Thymus (tissue), 11 donors: ENCODE measurements around the gene ABCG2. TPM values are rescaled to one million over a fixed set of nuclear protein-coding genes. Genes with fewer than 3 reads are reported as not detected.
"Not testable (repeated sequence)": the region's sequence is repeated elsewhere in the genome, so short reads cannot be mapped to it uniquely, and the experiment has no call there.

Experiments used
- DNase-seq, 9 donors: peaks; one replicate each; pipeline ENCODE4 v3.0.0-alpha.2; 2013; ENCODE audit warnings: low spot score in 9 of 9, low read depth in 6 of 9, missing footprints in 1 of 9
- H3K27ac ChIP-seq, 2 donors: one replicate each; pipeline ENCODE4 v1.5.1; 2013; ENCODE audit warnings: control low read depth in 1 of 2, low read depth in 1 of 2, low read length in 1 of 2, mild to moderate bottlenecking in 1 of 2, moderate library complexity in 1 of 2
- H3K27me3 ChIP-seq, 2 donors: one replicate each; pipeline ENCODE4 v1.5.1; 2013; ENCODE audit warnings: low read length in 1 of 2; ENCODE audit not compliant: control insufficient read depth in 2 of 2, insufficient read depth in 1 of 2
- H3K36me3 ChIP-seq, 2 donors: one replicate each; pipeline ENCODE4 v1.5.1; 2013; ENCODE audit warnings: low read length in 1 of 2, mild to moderate bottlenecking in 1 of 2, moderate library complexity in 1 of 2; ENCODE audit not compliant: control insufficient read depth in 2 of 2, insufficient read depth in 2 of 2
- H3K4me1 ChIP-seq, 2 donors: one replicate each; pipeline ENCODE4 v1.5.1; 2013; ENCODE audit warnings: low read length in 2 of 2; ENCODE audit not compliant: control insufficient read depth in 2 of 2, insufficient read depth in 2 of 2
- H3K4me3 ChIP-seq, 2 donors: one replicate each; pipeline ENCODE4 v1.5.1; 2013; ENCODE audit warnings: low read length in 2 of 2, control low read depth in 1 of 2, mild to moderate bottlenecking in 1 of 2
- H3K9me3 ChIP-seq, 2 donors: one replicate each; pipeline ENCODE4 v1.5.1; 2013; ENCODE audit warnings: low read length in 1 of 2, mild to moderate bottlenecking in 1 of 2; ENCODE audit not compliant: control insufficient read depth in 2 of 2, insufficient read depth in 1 of 2
- WGBS: extraction: QIAGEN DNeasy Blood & Tissue Kit; methylation state at CpG from one replicate; pipeline ENCODE4 v1.1.7; 2013; 5-methylcytosine and 5-hydroxymethylcytosine counted together
- polyA plus RNA-seq: library from polyadenylated mRNA; stranded (reverse); fragments of 200-250 nt; gene quantifications from one replicate; pipeline ENCODE4 v1.2.3, GENCODE V29; 2013
- total RNA-seq: library from RNA; stranded (reverse); fragments of 120-200 nt; gene quantifications from one replicate; pipeline ENCODE4 v1.2.4, GENCODE V29; 2013
- donor health status: healthy.

The ABCG2 gene
- total and polyA plus RNA-seq, 2 donors = 0.59 to 1.4 TPM

DNA sequence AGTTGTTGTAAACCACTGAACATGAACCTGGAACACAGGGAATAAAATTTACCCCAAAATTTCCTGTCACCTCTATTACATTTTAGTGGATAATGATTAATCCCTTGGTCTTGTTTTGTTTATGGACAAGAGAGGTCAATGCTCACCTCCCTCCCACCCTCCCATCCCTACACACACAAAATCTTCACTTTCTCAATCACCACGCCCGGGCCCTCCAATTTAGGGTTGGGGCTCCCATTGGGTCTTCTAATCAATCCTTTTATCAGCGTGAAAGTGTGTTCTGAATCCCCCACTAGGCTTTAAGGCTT, 23.1 kb downstream of the ABCG2 start:
- WGBS = 95% methylated on average over 3 of the region's 3 CpGs

DNA sequence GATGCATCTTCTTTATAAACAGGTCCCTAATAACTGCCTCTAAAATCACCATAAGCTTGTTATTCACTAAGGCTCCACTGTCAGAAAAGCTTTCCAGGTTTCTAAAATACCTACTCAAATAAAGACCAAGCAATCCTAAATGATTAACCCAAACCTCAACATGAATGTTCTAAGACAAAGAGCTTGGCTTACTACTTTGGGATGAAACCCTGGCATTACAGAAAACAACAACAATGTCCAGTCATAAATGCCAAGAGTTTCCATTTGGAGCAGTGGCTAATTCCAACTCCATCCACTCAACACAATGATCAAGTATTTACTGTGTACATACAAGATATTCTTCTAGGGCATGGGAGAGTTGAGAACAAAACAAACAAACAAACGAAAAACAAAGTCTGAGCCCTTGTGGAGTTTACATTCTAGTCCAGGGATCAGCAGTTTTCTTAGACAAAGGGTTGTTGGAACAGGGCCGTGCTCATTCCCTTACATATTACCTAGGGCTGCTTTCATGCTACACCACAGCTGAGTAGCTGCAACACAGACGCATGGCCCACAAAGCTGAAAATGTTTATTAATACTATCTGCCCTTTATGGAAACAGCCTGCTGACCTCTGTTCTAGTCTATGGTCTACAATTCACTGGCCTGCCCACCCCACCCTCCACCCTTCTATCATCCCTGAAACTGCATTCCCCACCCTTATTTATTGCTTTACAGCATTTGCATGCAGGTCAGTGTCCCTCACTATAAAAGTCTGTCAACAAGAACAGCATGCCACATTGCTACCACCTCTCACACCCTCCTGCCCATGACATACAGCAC, 23.7 kb downstream of the ABCG2 start:
- no peaks in the 10 kb centered on the region for H3K4me1 ChIP-seq
- no peak for DNase-seq
- H3K27ac ChIP-seq = no peak overlapping the region
- no peaks in the 10 kb centered on the region for H3K36me3 ChIP-seq
- H3K27me3 ChIP-seq = no peaks in the 10 kb centered on the region
- WGBS = 93% methylated on average over 3 of the region's 3 CpGs
- H3K4me3 ChIP-seq = no peak overlapping the region
- no peaks in the 10 kb centered on the region for H3K9me3 ChIP-seq

More for the DNA sequence above, 23.1 kb downstream of the ABCG2 start:
- Histone ChIP-seq H3K4me3 (no peak overlapping the region), H3K9me3 (no peaks in the 10 kb centered on the region), H3K4me1 (no peaks in the 10 kb centered on the region), H3K27me3 (no peaks in the 10 kb centered on the region), H3K27ac (no peak overlapping the region), H3K36me3 (no peaks in the 10 kb centered on the region)
- no peak for DNase-seq

DNA sequence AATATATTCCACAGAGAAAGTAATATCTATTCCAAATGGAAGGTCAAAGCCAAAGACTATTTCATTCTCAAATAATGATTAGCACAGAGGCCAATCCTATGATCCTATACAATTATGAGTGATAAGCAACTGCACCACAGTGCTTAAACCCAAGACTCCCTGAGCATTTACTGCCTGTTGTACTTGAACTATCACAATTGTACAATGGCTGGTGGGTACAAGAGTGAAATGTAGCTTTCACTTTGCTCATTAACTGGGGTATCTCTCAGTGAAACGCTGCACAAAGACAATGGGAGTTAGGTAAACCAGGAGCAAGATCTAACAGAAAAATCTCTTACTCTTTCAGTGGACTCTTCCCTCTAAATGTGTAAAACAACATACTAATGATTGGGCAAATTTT, 24.3 kb downstream of the ABCG2 start:
- DNase-seq = no peak
- no peaks in the 10 kb centered on the region for H3K27me3 ChIP-seq
- 94% methylated on average over 1 of the region's 1 CpG for WGBS
- no peak overlapping the region for H3K27ac ChIP-seq
- no peaks in the 10 kb centered on the region for H3K4me1 ChIP-seq
- no peaks in the 10 kb centered on the region for H3K36me3 ChIP-seq
- H3K9me3 ChIP-seq = no peaks in the 10 kb centered on the region
- no peak overlapping the region for H3K4me3 ChIP-seq

DNA sequence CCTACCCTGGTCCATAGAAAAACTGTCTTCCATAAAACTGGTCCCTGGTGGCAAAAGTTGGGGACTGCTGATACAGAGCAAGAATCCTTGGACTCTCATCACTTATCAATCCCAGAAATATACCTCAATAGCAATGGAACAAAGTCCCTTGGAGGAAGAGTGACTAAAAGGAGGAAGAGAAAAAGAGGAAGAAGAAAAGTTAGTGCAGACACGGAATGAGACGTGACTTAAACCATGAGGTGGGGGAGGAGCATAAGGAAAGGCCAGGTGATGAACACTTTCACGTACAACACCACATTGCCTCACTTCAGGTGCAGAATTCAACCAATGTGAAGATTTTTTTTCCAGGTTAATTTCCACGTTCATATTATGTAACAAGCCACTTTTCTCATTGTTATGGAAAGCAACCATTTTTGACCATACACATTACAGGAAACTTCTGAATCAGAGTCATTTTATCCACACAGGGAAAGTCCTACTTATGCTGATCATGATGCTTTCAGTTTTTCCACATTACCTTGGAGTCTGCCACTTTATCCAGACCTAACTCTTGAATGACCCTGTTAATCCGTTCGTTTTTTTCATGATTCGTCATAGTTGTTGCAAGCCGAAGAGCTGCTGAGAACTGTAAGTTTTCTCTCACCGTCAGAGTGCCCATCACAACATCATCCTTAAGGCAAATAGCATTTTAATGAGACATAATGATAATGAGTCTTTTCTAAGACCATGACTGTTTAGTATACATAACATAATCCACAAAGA, 27.7 kb downstream of the ABCG2 start:
- Histone ChIP-seq H3K9me3 (no peaks in the 10 kb centered on the region), H3K27ac (no peak overlapping the region), H3K4me3 (no peak overlapping the region), H3K36me3 (no peaks in the 10 kb centered on the region), H3K27me3 (no peaks in the 10 kb centered on the region), H3K4me1 (no peaks in the 10 kb centered on the region)
- WGBS = 91% methylated on average over 9 of the region's 9 CpGs
- DNase-seq = no peak

DNA sequence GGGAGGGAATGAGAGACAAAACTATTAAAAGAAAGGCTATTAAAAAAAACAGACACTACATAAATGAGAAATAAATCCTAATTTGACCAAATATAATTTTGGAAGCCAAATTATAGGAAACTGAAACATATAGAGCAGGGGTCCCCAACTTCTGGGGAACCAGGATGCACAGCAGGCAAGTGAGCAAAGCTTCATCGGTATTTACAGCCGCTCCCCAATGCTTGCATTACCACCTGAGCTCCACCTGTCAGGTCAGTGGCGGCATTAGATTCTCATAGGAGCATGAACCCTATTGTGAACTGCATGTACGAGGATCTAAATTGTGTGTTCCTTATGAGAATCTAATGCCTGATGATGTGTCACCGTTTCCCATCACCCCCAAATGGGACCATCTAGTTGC, 28.4 kb downstream of the ABCG2 start:
- H3K27ac ChIP-seq = no peak overlapping the region
- no peaks in the 10 kb centered on the region for H3K9me3 ChIP-seq
- no peaks in the 10 kb centered on the region for H3K27me3 ChIP-seq
- no peaks in the 10 kb centered on the region for H3K4me1 ChIP-seq
- 98% methylated on average over 5 of the region's 5 CpGs for WGBS
- H3K36me3 ChIP-seq = no peaks in the 10 kb centered on the region
- no peak for DNase-seq
- H3K4me3 ChIP-seq = no peak overlapping the region

DNA sequence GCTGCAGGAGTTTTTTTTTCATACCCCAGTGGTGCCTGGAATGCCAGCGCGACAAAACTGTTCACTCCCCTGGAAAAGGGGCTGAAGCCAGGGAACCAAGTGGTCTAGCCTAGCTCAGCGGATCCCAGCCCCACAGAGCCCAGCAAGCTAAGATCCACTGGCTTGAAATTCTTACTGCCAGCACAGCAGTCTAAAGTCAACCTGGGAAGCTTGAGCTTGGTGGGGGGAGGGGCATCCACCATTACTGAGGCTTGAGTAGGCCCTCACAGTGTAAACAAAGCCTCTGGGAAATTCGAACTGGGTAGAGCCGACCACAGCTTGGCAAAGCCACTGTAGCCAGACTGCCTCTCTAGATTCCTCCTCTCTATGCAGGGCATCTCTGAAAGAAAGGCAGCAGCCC, 36.2 kb downstream of the ABCG2 start:
- H3K4me1 ChIP-seq, H3K27me3 ChIP-seq, DNase-seq, H3K36me3 ChIP-seq, H3K4me3 ChIP-seq, H3K27ac ChIP-seq: not testable (repeated sequence)
- H3K9me3 ChIP-seq = peaks cover 2 to 16% of the 10 kb centered on the region in 2 donors
- WGBS = 96% methylated on average over 5 of the region's 5 CpGs

- peaks cover 2 to 16% of the 10 kb centered on the region in 2 donors for H3K9me3 ChIP-seq
- no peak overlapping the region for H3K4me3 ChIP-seq
- no peaks in the 10 kb centered on the region for H3K27me3 ChIP-seq
- no peaks in the 10 kb centered on the region for H3K4me1 ChIP-seq
- DNase-seq = no peak
- no peaks in the 10 kb centered on the region for H3K36me3 ChIP-seq
- 96% methylated on average over 2 of the region's 2 CpGs for WGBS
- no peak overlapping the region for H3K27ac ChIP-seq
Observed at GRCh38 chr4:88119943-88120342, 38.5 kb downstream of the ABCG2 start.

DNA sequence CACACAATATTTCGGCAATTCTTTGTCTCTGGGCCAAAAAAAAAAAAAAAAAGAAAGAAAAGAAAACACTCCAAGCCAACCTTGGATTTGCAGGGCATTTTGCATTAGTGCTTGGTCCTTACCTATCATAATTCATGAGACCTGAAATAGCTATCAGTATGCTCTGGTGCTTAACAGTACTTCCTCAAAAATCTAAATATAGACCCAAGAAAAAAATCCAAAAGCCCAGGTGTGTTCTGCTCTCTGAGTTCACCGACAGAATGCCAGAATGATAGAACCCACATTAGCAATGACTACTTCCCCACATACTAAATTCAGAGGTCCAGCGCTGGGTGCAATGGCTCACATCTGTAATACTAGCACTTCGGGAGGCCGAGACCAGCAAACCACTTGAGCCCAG, 42.9 kb downstream of the ABCG2 start:
- no peaks in the 10 kb centered on the region for H3K27me3 ChIP-seq
- WGBS = 40% methylated on average over 5 of the region's 5 CpGs

DNA sequence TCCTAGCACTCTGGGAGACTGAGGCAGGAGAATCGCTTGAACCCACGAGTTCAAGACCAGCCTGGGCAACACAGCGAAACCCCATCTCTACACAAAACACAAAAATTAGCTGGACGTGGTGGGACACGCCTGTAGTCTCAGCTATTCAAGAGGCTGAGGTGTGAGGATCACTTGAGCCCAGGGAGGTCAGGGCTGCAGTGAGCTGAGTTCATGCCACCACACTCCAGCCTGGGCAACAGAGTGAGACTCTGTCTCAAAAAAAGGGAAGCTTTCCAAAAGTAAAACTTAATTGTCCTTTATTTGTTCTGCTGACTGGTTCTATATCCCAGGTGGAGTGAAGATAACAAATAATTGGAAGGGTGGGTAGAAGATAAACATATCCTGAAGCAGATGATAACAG, 45.6 kb downstream of the ABCG2 start:
- no peaks in the 10 kb centered on the region for H3K9me3 ChIP-seq
- H3K4me1 ChIP-seq = no peaks in the 10 kb centered on the region
- WGBS = 96% methylated on average over 5 of the region's 5 CpGs
- no peaks in the 10 kb centered on the region for H3K27me3 ChIP-seq
- H3K27ac ChIP-seq = no peak overlapping the region
- H3K36me3 ChIP-seq = no peaks in the 10 kb centered on the region
- no peak for DNase-seq
- no peak overlapping the region for H3K4me3 ChIP-seq

More for the DNA sequence above, 42.9 kb downstream of the ABCG2 start:
- no peak for DNase-seq
- Histone ChIP-seq H3K4me1 (no peaks in the 10 kb centered on the region), H3K9me3 (peaks cover 2 to 9% of the 10 kb centered on the region in 2 donors), H3K36me3 (no peaks in the 10 kb centered on the region), H3K4me3 (no peak overlapping the region), H3K27ac (no peak overlapping the region)
